ENCODE measurements around the gene SCAPER. TPM values are rescaled to one million over a fixed set of nuclear protein-coding genes. Genes with fewer than 3 reads are reported as not detected.
A peak's percentile ranks its signal among the peaks of the same experiment; 100 is the strongest.

Gene SCAPER
- total RNA-seq, 4 donors from 2014 or later, result 19.6 to 35.9 (median 31.8) TPM

GRCh38 chr15:76332796-76333195, 572.3 kb downstream of the SCAPER start:
- DNase-seq, result no peak
- intact Hi-C loops (cut with DNase I; ENCODE audit: low total_unique reads), result loop anchor here (10.0 kb wide), 1 partner anchor 532 kb away; no protein-coding TSS in a partner anchor
- TF ChIP-seq POLR2A (IDR thresholded peaks at IDR 0.05) (no peak), CTCF (IDR thresholded peaks at IDR 0.05 in 4 of 5, conservative IDR thresholded peaks at IDR 0.05 in 1 of 5) (no peak)
- H3K27ac ChIP-seq, result no peak overlapping the region
- no peak overlapping the region for H3K4me3 ChIP-seq
- peaks cover 46 to 52% (median 50%) of the 10 kb centered on the region in 3 donors for H3K27me3 ChIP-seq
- no peaks in the 10 kb centered on the region for H3K9me3 ChIP-seq
- H3K4me1 ChIP-seq, result peaks cover 19 to 25% of the 10 kb centered on the region in 2 donors
- no peak for ATAC-seq
- H3K36me3 ChIP-seq, result no peaks in the 10 kb centered on the region
- in situ Hi-C loops (cut with MboI; ENCODE audit: low sequenced_read_pairs in 4 of 4), result loop anchor here in 3 of 4 donors (10.0 to 25.0 kb wide), 2 partner anchors 138 to 145 kb away; no protein-coding TSS in a partner anchor

GRCh38 chr15:76330080-76330680, 575.0 kb downstream of the SCAPER start:
- intact Hi-C loops (cut with DNase I; ENCODE audit: low total_unique reads), result loop anchor here (1.0 to 10.0 kb wide), 3 partner anchors 95 to 535 kb away; no protein-coding TSS in a partner anchor
- H3K27me3 ChIP-seq, result peaks cover 19 to 25% (median 24%) of the 10 kb centered on the region in 3 donors
- peak in 1 of 2 donors; percentile 64 for DNase-seq
- no peaks in the 10 kb centered on the region for H3K36me3 ChIP-seq
- ATAC-seq, result peak; percentile 63 to 67
- H3K4me3 ChIP-seq, result no peak overlapping the region
- H3K27ac ChIP-seq, result no peak overlapping the region
- H3K4me1 ChIP-seq, result peaks cover 4 to 14% of the 10 kb centered on the region in 2 donors
- in situ Hi-C loops (cut with MboI; ENCODE audit: low sequenced_read_pairs in 4 of 4), result loop anchor here in 3 of 4 donors (10.0 to 25.0 kb wide), 2 partner anchors 135 to 143 kb away; no protein-coding TSS in a partner anchor
- TF ChIP-seq CTCF (IDR thresholded peaks at IDR 0.05 in 4 of 5, conservative IDR thresholded peaks at IDR 0.05 in 1 of 5), result peak; percentile 42 to 63 (median 47)
- no peak for TF ChIP-seq POLR2A (IDR thresholded peaks at IDR 0.05)
- no peaks in the 10 kb centered on the region for H3K9me3 ChIP-seq

GRCh38 chr15:76328958-76329357, 576.2 kb downstream of the SCAPER start:
- H3K27me3 ChIP-seq, result peaks cover 7 to 18% (median 12%) of the 10 kb centered on the region in 3 donors
- TF ChIP-seq CTCF (IDR thresholded peaks at IDR 0.05 in 4 of 5, conservative IDR thresholded peaks at IDR 0.05 in 1 of 5) (no peak), POLR2A (IDR thresholded peaks at IDR 0.05) (no peak)
- peaks cover 4 to 14% of the 10 kb centered on the region in 2 donors for H3K4me1 ChIP-seq
- in situ Hi-C loops (cut with MboI; ENCODE audit: low sequenced_read_pairs in 4 of 4), result loop anchor here in 1 of 4 donors (25.0 kb wide), 1 partner anchor 142 kb away; no protein-coding TSS in a partner anchor
- H3K27ac ChIP-seq, result no peak overlapping the region
- ATAC-seq (no peak), DNase-seq (no peak)
- intact Hi-C loops (cut with DNase I; ENCODE audit: low total_unique reads), result loop anchor here (5.0 kb wide), 1 partner anchor 177 kb away; no protein-coding TSS in a partner anchor
- no peak overlapping the region for H3K4me3 ChIP-seq
- no peaks in the 10 kb centered on the region for H3K9me3 ChIP-seq
- no peaks in the 10 kb centered on the region for H3K36me3 ChIP-seq

- peaks cover 4 to 14% of the 10 kb centered on the region in 2 donors for H3K4me1 ChIP-seq
- no peaks in the 10 kb centered on the region for H3K36me3 ChIP-seq
- peak overlapping the region in 1 of 4 donors; percentile 73 for H3K27ac ChIP-seq
- no peak for DNase-seq
- no peaks in the 10 kb centered on the region for H3K9me3 ChIP-seq
- no peak for ATAC-seq
- no peak overlapping the region for H3K4me3 ChIP-seq
- peaks cover 3 to 10% (median 4%) of the 10 kb centered on the region in 3 donors for H3K27me3 ChIP-seq
- intact Hi-C loops (cut with DNase I; ENCODE audit: low total_unique reads) (loop anchor here (5.0 kb wide), 1 partner anchor 176 kb away; no protein-coding TSS in a partner anchor), in situ Hi-C loops (cut with MboI; ENCODE audit: low sequenced_read_pairs in 4 of 4) (loop anchor here in 1 of 4 donors (25.0 kb wide), 1 partner anchor 141 kb away; no protein-coding TSS in a partner anchor)
- TF ChIP-seq CTCF (IDR thresholded peaks at IDR 0.05 in 4 of 5, conservative IDR thresholded peaks at IDR 0.05 in 1 of 5) (no peak), POLR2A (IDR thresholded peaks at IDR 0.05) (no peak)
Measured at GRCh38 chr15:76328106-76328696, 576.9 kb downstream of the SCAPER start.
